Breast epithelium (tissue), 4 donors: ENCODE results near the gene VPS13D. TPM values are rescaled to one million over a fixed set of nuclear protein-coding genes. Genes with fewer than 3 reads are reported as not detected.

Experiments used
- DNase-seq, 2 donors: peaks; one replicate each; pipeline ENCODE4 v3.0.0-alpha.2; 2019; ENCODE audit warnings: low spot score in 2 of 2
- H3K27ac ChIP-seq, 2 donors: fragments of 200-600 bp; sonication (generic) in 1 of 2; one replicate each; pipeline ENCODE4 v1.5.1; 2016 to 2019; ENCODE audit warnings: mild to moderate bottlenecking in 1 of 2
- H3K27me3 ChIP-seq, 2 donors: fragments of 200-600 bp; sonication (generic) in 1 of 2; one replicate each; pipeline versions ENCODE4 v1.5.1 to v1.6.0; 2017 to 2019; ENCODE audit warnings: control low read depth in 1 of 2, mild to moderate bottlenecking in 1 of 2
- H3K36me3 ChIP-seq: fragments of 200-600 bp; one replicate; pipeline ENCODE4 v1.5.1; 2019
- H3K4me1 ChIP-seq, 2 donors: fragments of 200-600 bp; sonication (generic); one replicate each; pipeline ENCODE4 v1.5.1; 2016 to 2019; ENCODE audit warnings: control low read depth in 1 of 2
- H3K4me3 ChIP-seq, 3 donors: fragments of 200-600 bp; sonication (generic); 1 replicate in 2 of 3; 2 replicates in 1 of 3; pipeline ENCODE4 v1.5.1; 2016 to 2019; ENCODE audit warnings: mild to moderate bottlenecking in 3 of 3, moderate library complexity in 2 of 3
- H3K9me3 ChIP-seq, 2 donors: fragments of 200-600 bp; sonication (generic) in 1 of 2; one replicate each; pipeline ENCODE4 v1.5.1; 2016 to 2019; ENCODE audit warnings: control low read depth in 1 of 2
- CTCF ChIP-seq, 3 donors: fragments of 450-650 bp; IDR thresholded peaks; one replicate each; pipeline ENCODE4 v1.5.1; 2016 to 2017; ENCODE audit warnings: antibody characterized with exemption in 3 of 3, mild to moderate bottlenecking in 3 of 3, moderate library complexity in 3 of 3
- POLR2A ChIP-seq: fragments of 450-650 bp; IDR thresholded peaks from one replicate; pipeline ENCODE4 v1.6.1; 2016; ENCODE audit warnings: antibody characterized with exemption, mild to moderate bottlenecking, moderate library complexity
- POLR2AphosphoS5 ChIP-seq, 3 donors: sonication (generic); formaldehyde crosslinking; IDR thresholded peaks; one replicate each; pipeline ENCODE4 v1.6.1; 2017; ENCODE audit warnings: antibody characterized with exemption in 3 of 3
- intact Hi-C: fragments of 100-400 bp; cut with DNase I; formaldehyde crosslinking; loops from one replicate; pipeline ENCODE4 v1.15.1; 2023; ENCODE audit warnings: low total_unique reads
- total RNA-seq, 3 donors: library from RNA; depleted of rRNA; stranded (reverse); fragments of >200 nt; gene quantifications; one replicate each; pipeline ENCODE4 v1.1.0, GENCODE V29; 2016

VPS13D gene
- total RNA-seq, 3 donors from 2014 or later = 73.9 to 115 (median 96.4) TPM

- Histone ChIP-seq H3K9me3 (no peaks in the 10 kb centered on the region), H3K4me3 (no peak overlapping the region), H3K36me3 (no peaks in the 10 kb centered on the region), H3K27ac (peak overlapping the region; percentile 80 to 88), H3K4me1 (peaks cover 9 to 28% of the 10 kb centered on the region in 2 donors), H3K27me3 (no peaks in the 10 kb centered on the region)
- peak in 1 of 2 donors; percentile 32 for DNase-seq
- TF ChIP-seq POLR2A = no peak
- peak in 2 of 3 donors; percentile 42 to 44 for TF ChIP-seq CTCF (IDR thresholded peaks at IDR 0.05)
- peak in 1 of 3 donors; percentile 32 for TF ChIP-seq POLR2AphosphoS5 (IDR thresholded peaks at IDR 0.05)
- intact Hi-C loops = no loop called here
Measured at GRCh38 chr1:12407050-12407961, 177.5 kb downstream of the VPS13D start.

GRCh38 chr1:12407962-12408454, 178.2 kb downstream of the VPS13D start:
- no peaks in the 10 kb centered on the region for H3K9me3 ChIP-seq
- no peak overlapping the region for H3K4me3 ChIP-seq
- no peak for DNase-seq
- intact Hi-C loops = no loop called here
- TF ChIP-seq CTCF (IDR thresholded peaks at IDR 0.05) = no peak
- TF ChIP-seq POLR2A = no peak
- TF ChIP-seq POLR2AphosphoS5 (IDR thresholded peaks at IDR 0.05) = no peak
- H3K36me3 ChIP-seq = no peaks in the 10 kb centered on the region
- no peaks in the 10 kb centered on the region for H3K27me3 ChIP-seq
- peak overlapping the region; percentile 80 to 88 for H3K27ac ChIP-seq
- peaks cover 9 to 28% of the 10 kb centered on the region in 2 donors for H3K4me1 ChIP-seq

GRCh38 chr1:12408662-12409061, 178.8 kb downstream of the VPS13D start:
- intact Hi-C loops = no loop called here
- DNase-seq = no peak
- peak overlapping the region; percentile 80 to 88 for H3K27ac ChIP-seq
- no peaks in the 10 kb centered on the region for H3K9me3 ChIP-seq
- no peak overlapping the region for H3K4me3 ChIP-seq
- no peaks in the 10 kb centered on the region for H3K27me3 ChIP-seq
- H3K4me1 ChIP-seq = peaks cover 9 to 28% of the 10 kb centered on the region in 2 donors
- TF ChIP-seq POLR2A = no peak
- TF ChIP-seq POLR2AphosphoS5 (IDR thresholded peaks at IDR 0.05) = no peak
- no peak for TF ChIP-seq CTCF (IDR thresholded peaks at IDR 0.05)
- no peaks in the 10 kb centered on the region for H3K36me3 ChIP-seq

GRCh38 chr1:12409681-12410080, 179.9 kb downstream of the VPS13D start:
- Histone ChIP-seq H3K9me3 (no peaks in the 10 kb centered on the region), H3K27ac (peak overlapping the region; percentile 8 to 10), H3K36me3 (no peaks in the 10 kb centered on the region), H3K4me3 (no peak overlapping the region), H3K27me3 (no peaks in the 10 kb centered on the region), H3K4me1 (peaks cover 9 to 28% of the 10 kb centered on the region in 2 donors)
- DNase-seq = no peak
- TF ChIP-seq POLR2AphosphoS5 (IDR thresholded peaks at IDR 0.05) (peak in 1 of 3 donors; percentile 11), CTCF (IDR thresholded peaks at IDR 0.05) (no peak)
- intact Hi-C loops = no loop called here

- H3K4me1 ChIP-seq = peaks cover 8 to 23% of the 10 kb centered on the region in 2 donors
- TF ChIP-seq CTCF (IDR thresholded peaks at IDR 0.05) (no peak), POLR2A (no peak), POLR2AphosphoS5 (IDR thresholded peaks at IDR 0.05) (no peak)
Measured at GRCh38 chr1:12410351-12410750, 180.5 kb downstream of the VPS13D start.

More at GRCh38 chr1:12410351-12410750, 180.5 kb downstream of the VPS13D start:
- H3K36me3 ChIP-seq = no peaks in the 10 kb centered on the region
- no peaks in the 10 kb centered on the region for H3K9me3 ChIP-seq
- no peak overlapping the region for H3K4me3 ChIP-seq
- intact Hi-C loops = no loop called here
- peak overlapping the region; percentile 8 to 10 for H3K27ac ChIP-seq
- DNase-seq = no peak
- no peaks in the 10 kb centered on the region for H3K27me3 ChIP-seq
